Measurements from ENCODE around the gene NFIC. TPM values are rescaled to one million over a fixed set of nuclear protein-coding genes. Genes with fewer than 3 reads are reported as not detected.

The NFIC gene
- total RNA-seq, 6 experiments from 2014 or later, result 186 to 219 (median 211) TPM

DNA sequence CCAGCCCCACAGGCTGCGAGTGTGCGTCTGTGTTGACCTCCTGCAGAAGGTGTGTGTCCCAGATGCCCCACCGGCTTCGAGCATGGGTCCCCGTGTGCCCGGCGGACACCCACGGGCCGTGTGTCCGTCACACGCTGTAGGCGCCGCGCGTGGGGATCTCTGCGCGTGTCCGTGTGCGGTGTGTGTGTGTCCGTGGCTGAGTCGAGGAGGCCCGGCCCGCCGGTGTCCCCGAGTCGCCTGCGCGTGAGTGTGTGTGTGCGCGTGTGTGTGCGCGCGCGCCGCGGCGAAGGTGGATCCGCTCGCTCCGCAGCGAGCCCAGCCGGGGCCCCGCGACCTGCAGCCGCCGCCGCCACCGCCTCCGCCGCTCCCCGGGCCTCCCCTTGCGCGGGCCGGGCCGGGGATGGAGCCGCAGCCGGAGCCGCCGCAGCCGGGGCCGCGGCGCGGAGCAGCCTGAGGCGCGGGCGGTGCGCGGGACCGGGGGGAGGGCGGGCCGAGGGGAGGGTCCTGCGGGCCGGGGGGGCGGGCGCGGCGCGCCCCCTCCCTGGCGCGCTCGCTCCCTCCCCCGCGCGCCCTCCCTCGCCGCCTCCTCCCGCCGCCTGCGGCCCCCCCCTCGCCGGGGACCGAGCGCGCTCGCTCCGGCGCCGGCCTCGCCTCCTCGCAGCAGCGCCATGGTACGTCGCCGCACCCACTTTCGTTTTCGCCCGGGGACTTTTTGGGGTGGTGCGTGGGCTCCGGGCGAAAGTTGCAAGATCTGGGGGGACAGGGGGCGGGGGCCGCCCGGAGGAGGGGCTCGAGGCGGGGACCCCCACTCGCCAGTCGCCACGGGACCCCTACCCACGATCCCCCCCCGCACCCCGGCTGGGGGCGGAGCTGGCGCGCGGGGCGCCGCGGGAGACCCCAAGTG is 7.1 kb upstream of the NFIC start:
- no peaks in the 10 kb centered on the region; the same call in 1 of the 2 replicates for H3K27me3 Mint-ChIP-seq (ENCODE audit: insufficient read depth)

DNA sequence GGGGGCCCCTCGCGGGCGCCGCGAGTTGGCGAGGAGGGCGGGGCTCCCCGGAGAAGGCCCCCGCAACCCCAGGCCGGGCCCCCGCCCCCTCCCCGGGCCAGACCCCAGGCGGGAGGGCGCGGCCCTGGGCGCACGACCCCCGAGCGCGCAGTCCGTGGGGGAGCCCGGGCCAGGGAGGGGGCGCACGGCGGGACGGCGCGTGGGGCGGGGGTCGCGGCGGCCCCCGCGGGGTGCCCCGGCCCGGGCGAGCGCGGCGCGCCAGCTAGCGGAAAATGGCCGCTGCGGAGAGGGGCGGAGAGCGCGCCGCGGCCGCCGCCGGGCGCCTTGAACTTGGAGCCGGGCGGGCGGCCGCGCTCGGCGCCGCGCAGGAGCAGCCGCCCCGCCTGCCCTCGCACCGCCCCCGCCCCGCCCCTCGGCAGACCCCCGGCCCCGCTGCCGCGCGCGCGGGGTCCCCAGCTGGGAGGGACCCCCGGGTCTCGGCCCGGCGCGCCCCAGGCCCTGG is 6.4 kb upstream of the NFIC start:
- peak overlapping the region; percentile 89; the same call in 1 of the 2 replicates for H3K4me3 Mint-ChIP-seq
- no peaks in the 10 kb centered on the region; the same call in 1 of the 2 replicates for H3K27me3 Mint-ChIP-seq (ENCODE audit: insufficient read depth)

More for the DNA sequence above, 7.1 kb upstream of the NFIC start:
- no peak for DNase-seq
- Mint-ChIP-seq H3K4me1 (ENCODE audit: low read depth) (peaks cover 24% of the 10 kb centered on the region), H3K27ac (no peak overlapping the region), H3K4me3 (peak overlapping the region; percentile 85), H3K9me3 (no peaks in the 10 kb centered on the region), H3K36me3 (ENCODE audit: low read depth) (no peaks in the 10 kb centered on the region)
- TF ChIP-seq CTCF (IDR thresholded peaks at IDR 0.05), result no peak

GRCh38 chr19:3360421-3361383 is 5.7 kb upstream of the NFIC start:
- Mint-ChIP-seq H3K36me3 (ENCODE audit: low read depth) (no peaks in the 10 kb centered on the region), H3K4me3 (peak overlapping the region; percentile 89), H3K4me1 (ENCODE audit: low read depth) (peaks cover 34% of the 10 kb centered on the region), H3K27me3 (ENCODE audit: insufficient read depth) (peaks cover 2% of the 10 kb centered on the region; the same call in 1 of the 2 replicates), H3K9me3 (no peaks in the 10 kb centered on the region), H3K27ac (peak overlapping the region; percentile 70)
- DNase-seq, result no peak
- TF ChIP-seq CTCF (IDR thresholded peaks at IDR 0.05), result peak; percentile 17; the same call in 1 of the 2 replicates

More for the DNA sequence above, 6.4 kb upstream of the NFIC start:
- H3K4me1 Mint-ChIP-seq (ENCODE audit: low read depth), result peaks cover 27% of the 10 kb centered on the region
- TF ChIP-seq CTCF (IDR thresholded peaks at IDR 0.05), result no peak
- no peaks in the 10 kb centered on the region for H3K36me3 Mint-ChIP-seq (ENCODE audit: low read depth)
- no peaks in the 10 kb centered on the region for H3K9me3 Mint-ChIP-seq
- no peak for DNase-seq
- H3K27ac Mint-ChIP-seq, result no peak overlapping the region

DNA sequence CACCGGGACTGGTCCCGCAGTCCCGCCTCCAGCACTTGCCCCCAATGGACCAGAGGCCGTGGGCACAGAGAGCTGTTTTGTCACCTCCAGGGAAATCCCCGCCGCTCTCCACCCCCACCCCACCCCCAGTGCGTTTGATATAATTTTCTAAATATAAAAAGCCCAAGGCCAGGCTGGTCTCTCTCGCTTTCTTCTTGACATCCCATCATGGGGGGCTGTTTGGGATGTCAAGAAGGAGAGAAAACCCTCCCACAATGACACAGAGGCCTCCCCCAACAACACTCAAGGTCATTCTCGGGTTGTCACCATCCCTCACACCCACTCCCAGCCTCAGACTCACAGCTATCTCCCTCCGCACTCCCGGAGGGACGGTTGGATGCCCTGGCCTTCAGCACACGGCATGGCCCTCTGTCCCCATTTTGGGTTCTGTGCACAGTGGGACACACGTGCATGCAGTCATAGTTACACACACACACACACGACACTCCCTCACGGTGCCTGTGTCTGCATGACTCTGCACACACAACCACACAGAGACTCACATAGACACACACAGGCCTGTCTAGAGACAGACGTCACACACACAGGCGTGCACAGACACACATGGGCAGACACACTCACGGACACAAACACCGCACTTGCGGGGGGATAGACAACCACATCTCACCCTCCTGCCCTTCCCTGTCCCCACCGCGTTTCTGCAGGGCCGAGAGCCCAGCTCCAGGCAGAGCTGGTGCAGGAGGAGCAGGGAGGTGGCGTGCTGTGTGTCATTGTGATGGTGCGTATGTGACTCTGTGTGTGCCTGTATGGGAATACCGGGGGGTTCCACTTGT is 4.8 kb upstream of the NFIC start:
- H3K4me1 Mint-ChIP-seq (ENCODE audit: low read depth), result peaks cover 36% of the 10 kb centered on the region
- H3K27ac Mint-ChIP-seq, result peak overlapping the region; percentile 51
- TF ChIP-seq CTCF (IDR thresholded peaks at IDR 0.05), result no peak
- no peaks in the 10 kb centered on the region for H3K9me3 Mint-ChIP-seq
- peak overlapping the region; percentile 89 for H3K4me3 Mint-ChIP-seq
- peaks cover 2% of the 10 kb centered on the region; the same call in 1 of the 2 replicates for H3K27me3 Mint-ChIP-seq (ENCODE audit: insufficient read depth)
- H3K36me3 Mint-ChIP-seq (ENCODE audit: low read depth), result no peaks in the 10 kb centered on the region
- DNase-seq, result no peak
